CD14-positive monocyte (primary cell): ENCODE measurements around the gene FHIT. TPM values are rescaled to one million over a fixed set of nuclear protein-coding genes. Genes with fewer than 3 reads are reported as not detected.

ENCODE experiments used
- DNase-seq, 3 donors: peaks; one replicate each; pipeline ENCODE4 v3.0.0-alpha.2; 2011 to 2022
- H2AFZ ChIP-seq: 2 replicates; pipeline ENCODE4 v1.6.0; 2012; ENCODE audit warnings: mild to moderate bottlenecking, low read depth, low read length, inconsistent platforms; ENCODE audit not compliant: insufficient read depth, poor library complexity, severe bottlenecking
- H3K27ac ChIP-seq, 2 donors: 1 replicate in 1 of 2; 2 replicates in 1 of 2; pipeline ENCODE4 v1.5.1; 2012 to 2013; ENCODE audit warnings: low read length in 2 of 2, control low read depth in 1 of 2, inconsistent platforms in 1 of 2, low read depth in 1 of 2, mild to moderate bottlenecking in 1 of 2
- H3K27me3 ChIP-seq, 2 donors: one replicate each; pipeline versions ENCODE4 v1.6.0 to v1.6.1; 2011 to 2013; ENCODE audit warnings: low read length in 2 of 2; ENCODE audit not compliant: control insufficient read depth in 2 of 2, insufficient read depth in 2 of 2
- H3K36me3 ChIP-seq, 2 donors: replicated peaks in 1 of 2; 1 replicate in 1 of 2; 2 replicates in 1 of 2; pipeline versions ENCODE4 v1.5.1 to v1.6.1; 2012 to 2013; ENCODE audit warnings: low read length in 2 of 2, control low read depth in 1 of 2, inconsistent platforms in 1 of 2, mild to moderate bottlenecking in 1 of 2; ENCODE audit not compliant: insufficient read depth in 2 of 2, control insufficient read depth in 1 of 2
- H3K4me1 ChIP-seq, 2 donors: 1 replicate in 1 of 2; 2 replicates in 1 of 2; pipeline versions ENCODE4 v1.5.1 to v1.6.1; 2012 to 2013; ENCODE audit warnings: low read length in 2 of 2, control low read depth in 1 of 2, inconsistent platforms in 1 of 2, mild to moderate bottlenecking in 1 of 2, moderate library complexity in 1 of 2; ENCODE audit not compliant: insufficient read depth in 2 of 2, control insufficient read depth in 1 of 2
- H3K4me2 ChIP-seq: replicated peaks from 2 replicates; pipeline ENCODE3; 2012; ENCODE audit warnings: low read length, moderate library complexity, mild to moderate bottlenecking; ENCODE audit not compliant: poor library complexity, severe bottlenecking; ENCODE audit errors: extremely low read depth
- H3K4me3 ChIP-seq, 3 experiments: fragments of 200-600 bp in 1 of 3; sonication (generic) in 1 of 3; replicated peaks in 1 of 3; 1 replicate in 2 of 3; 2 replicates in 1 of 3; pipeline ENCODE4 v1.5.1; 2011 to 2013; ENCODE audit warnings: low read length in 3 of 3, mild to moderate bottlenecking in 3 of 3, control low read depth in 2 of 3, low read depth in 2 of 3, inconsistent platforms in 1 of 3, moderate library complexity in 1 of 3
- H3K79me2 ChIP-seq: 2 replicates; pipeline ENCODE4 v1.6.0; 2012; ENCODE audit warnings: mild to moderate bottlenecking, control low read depth, inconsistent platforms, low read length, moderate library complexity; ENCODE audit not compliant: insufficient read depth
- H3K9ac ChIP-seq: 2 replicates; pipeline ENCODE4 v1.6.0; 2017; ENCODE audit warnings: low read length, mild to moderate bottlenecking; ENCODE audit not compliant: insufficient read depth, poor library complexity, severe bottlenecking
- H3K9me3 ChIP-seq, 2 donors: replicated peaks in 1 of 2; 1 replicate in 1 of 2; 2 replicates in 1 of 2; pipeline versions ENCODE4 v1.5.1 to v1.6.1; 2012 to 2013; ENCODE audit warnings: low read length in 2 of 2, control low read depth in 1 of 2; ENCODE audit not compliant: control insufficient read depth in 1 of 2, insufficient read depth in 1 of 2
- H4K20me1 ChIP-seq: 2 replicates; pipeline ENCODE4 v1.6.0; 2012; ENCODE audit warnings: mild to moderate bottlenecking, low read length, control low read depth, moderate library complexity; ENCODE audit not compliant: insufficient read depth
- H3K27ac Mint-ChIP-seq, 7 donors: one replicate each; pipeline ENCODE4 v1.8.0; 2020; ENCODE audit warnings: mild to moderate bottlenecking in 7 of 7, mixed read lengths in 7 of 7, moderate library complexity in 6 of 7, inconsistent platforms in 2 of 7
- H3K27me3 Mint-ChIP-seq, 3 donors: one replicate each; pipeline ENCODE4 v1.8.0; 2021 to 2022; ENCODE audit warnings: low read depth in 3 of 3, mild to moderate bottlenecking in 3 of 3, mixed read lengths in 3 of 3, moderate library complexity in 3 of 3, inconsistent platforms in 1 of 3
- H3K36me3 Mint-ChIP-seq, 2 donors: one replicate each; pipeline ENCODE4 v1.8.0; 2020; ENCODE audit warnings: mixed read lengths in 2 of 2, inconsistent platforms in 1 of 2, mild to moderate bottlenecking in 1 of 2
- H3K4me1 Mint-ChIP-seq: one replicate; pipeline ENCODE4 v1.8.0; 2020; ENCODE audit warnings: mild to moderate bottlenecking, mixed read lengths
- H3K4me3 Mint-ChIP-seq, 2 donors: one replicate each; pipeline ENCODE4 v1.8.0; 2020; ENCODE audit warnings: mild to moderate bottlenecking in 2 of 2, mixed read lengths in 2 of 2, moderate library complexity in 1 of 2
- H3K9me3 Mint-ChIP-seq, 7 donors: one replicate each; pipeline ENCODE4 v1.8.0; 2020 to 2022; ENCODE audit warnings: mixed read lengths in 7 of 7, mild to moderate bottlenecking in 6 of 7, moderate library complexity in 6 of 7, inconsistent platforms in 2 of 7
- WGBS: methylation state at CpG from one replicate; pipeline ENCODE4 v1.1.5; 2013; ENCODE audit warnings: missing lambda C conversion rate; ENCODE audit not compliant: insufficient coverage; 5-methylcytosine and 5-hydroxymethylcytosine counted together
- intact Hi-C, 2 donors: fragments of 100-400 bp; cut with micrococcal nuclease; formaldehyde crosslinking; loops; one replicate each; pipeline versions ENCODE4 v1.15.0 to v1.15.1; 2023
- polyA plus RNA-seq, 3 donors: library from polyadenylated mRNA; depleted of rRNA in 1 of 3; unstranded in 2 of 3; stranded (reverse) in 1 of 3; fragments of 300-500 nt in 2 of 3; fragments of >200 nt in 1 of 3; fragmentation: Illumina TruSeq in 2 of 3; gene quantifications; 1 replicate in 2 of 3; 2 replicates in 1 of 3; pipeline ENCODE4 v1.2.3, GENCODE V29; 2012 to 2021
- TF ChIP-seq, protein P1 (sequence below): fragments of 200-600 bp; IDR thresholded peaks from one replicate; pipeline ENCODE4 v1.8.0; 2022; ENCODE audit warnings: antibody characterized with exemption, mild to moderate bottlenecking

Gene FHIT
- polyA plus RNA-seq, 3 donors: 1.7 to 3.4 (median 3.2) TPM

DNA sequence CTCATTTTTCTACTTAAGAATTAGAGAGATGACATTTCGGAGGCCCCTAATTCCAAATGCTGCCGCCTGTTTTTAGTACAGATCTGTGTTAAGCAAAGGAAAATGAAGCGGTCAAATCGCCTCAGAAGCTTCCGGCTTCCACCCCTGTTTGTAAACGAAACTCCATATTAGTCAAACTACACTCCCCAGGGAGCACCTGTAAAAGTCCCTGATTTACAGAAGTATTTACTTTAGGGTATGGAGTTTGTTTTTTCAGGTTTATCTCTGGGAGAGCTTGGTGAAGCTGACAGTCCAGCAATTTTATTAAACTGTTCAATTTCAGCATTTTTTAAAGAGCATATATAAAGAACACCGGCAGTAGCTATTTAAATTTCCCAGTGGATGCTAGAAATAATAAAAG lies 319.8 kb downstream of the FHIT start:
- no CpG with 5 or more reads among the region's 7 CpGs for WGBS
- Mint-ChIP-seq H3K36me3 (peaks cover 0 to 5% of the 10 kb centered on the region in 2 donors), H3K9me3 (peaks cover 9 to 25% (median 15%) of the 10 kb centered on the region in 7 donors)

GRCh38 chr3:60920519-60920918 lies 330.7 kb downstream of the FHIT start:
- H3K4me3 ChIP-seq: no peak overlapping the region
- intact Hi-C loops: no loop called here
- Mint-ChIP-seq H3K4me3 (no peak overlapping the region), H3K4me1 (no peaks in the 10 kb centered on the region), H3K9me3 (peaks cover 5 to 19% (median 9%) of the 10 kb centered on the region in 7 donors), H3K36me3 (no peaks in the 10 kb centered on the region), H3K27ac (no peak overlapping the region), H3K27me3 (no peaks in the 10 kb centered on the region)
- H3K9ac ChIP-seq: no peak overlapping the region
- no peaks in the 10 kb centered on the region for H3K4me1 ChIP-seq
- no peaks in the 10 kb centered on the region for H3K79me2 ChIP-seq
- H3K4me2 ChIP-seq: no peak overlapping the region
- DNase-seq: no peak
- H3K27me3 ChIP-seq: no peaks in the 10 kb centered on the region
- no peaks in the 10 kb centered on the region for H4K20me1 ChIP-seq
- TF ChIP-seq, protein P1, sequence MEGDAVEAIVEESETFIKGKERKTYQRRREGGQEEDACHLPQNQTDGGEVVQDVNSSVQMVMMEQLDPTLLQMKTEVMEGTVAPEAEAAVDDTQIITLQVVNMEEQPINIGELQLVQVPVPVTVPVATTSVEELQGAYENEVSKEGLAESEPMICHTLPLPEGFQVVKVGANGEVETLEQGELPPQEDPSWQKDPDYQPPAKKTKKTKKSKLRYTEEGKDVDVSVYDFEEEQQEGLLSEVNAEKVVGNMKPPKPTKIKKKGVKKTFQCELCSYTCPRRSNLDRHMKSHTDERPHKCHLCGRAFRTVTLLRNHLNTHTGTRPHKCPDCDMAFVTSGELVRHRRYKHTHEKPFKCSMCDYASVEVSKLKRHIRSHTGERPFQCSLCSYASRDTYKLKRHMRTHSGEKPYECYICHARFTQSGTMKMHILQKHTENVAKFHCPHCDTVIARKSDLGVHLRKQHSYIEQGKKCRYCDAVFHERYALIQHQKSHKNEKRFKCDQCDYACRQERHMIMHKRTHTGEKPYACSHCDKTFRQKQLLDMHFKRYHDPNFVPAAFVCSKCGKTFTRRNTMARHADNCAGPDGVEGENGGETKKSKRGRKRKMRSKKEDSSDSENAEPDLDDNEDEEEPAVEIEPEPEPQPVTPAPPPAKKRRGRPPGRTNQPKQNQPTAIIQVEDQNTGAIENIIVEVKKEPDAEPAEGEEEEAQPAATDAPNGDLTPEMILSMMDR: no peak
- H2AFZ ChIP-seq: no peak overlapping the region
- H3K9me3 ChIP-seq: peaks cover 0 to 8% of the 10 kb centered on the region in 2 donors
- no peak overlapping the region for H3K27ac ChIP-seq
- 100% methylated on average over 1 of the region's 4 CpGs for WGBS
- H3K36me3 ChIP-seq: no peaks in the 10 kb centered on the region

More for the DNA sequence above, 319.8 kb downstream of the FHIT start:
- Histone ChIP-seq H3K27me3 (no peaks in the 10 kb centered on the region), H3K27ac (no peak overlapping the region), H3K4me3 (no peak overlapping the region), H3K36me3 (no peaks in the 10 kb centered on the region), H3K4me2 (no peak overlapping the region), H3K9ac (no peak overlapping the region), H3K9me3 (peaks cover 0 to 10% of the 10 kb centered on the region in 2 donors), H4K20me1 (no peaks in the 10 kb centered on the region), H2AFZ (no peak overlapping the region), H3K79me2 (no peaks in the 10 kb centered on the region), H3K4me1 (no peaks in the 10 kb centered on the region)
- intact Hi-C loops: no loop called here
- peaks cover 0 to 1% (median 0%) of the 10 kb centered on the region in 3 donors for H3K27me3 Mint-ChIP-seq
- H3K4me3 Mint-ChIP-seq: no peak overlapping the region
- TF ChIP-seq, protein P1: no peak
- no peak for DNase-seq
- no peak overlapping the region for H3K27ac Mint-ChIP-seq
- peaks cover 8% of the 10 kb centered on the region for H3K4me1 Mint-ChIP-seq
